GM21381 (cell line): Measurements from ENCODE around the gene SEC61B.
"Not testable (repeated sequence)": the region's sequence is repeated elsewhere in the genome, so short reads cannot be mapped to it uniquely, and the experiment has no call there.

Experiments used
- ATAC-seq: cut with Tn5 transposase; IDR thresholded peaks from one replicate; pipeline ENCODE4 v1.9.1; 2021; ENCODE audit warnings: mild to moderate bottlenecking, moderate library complexity; ENCODE audit not compliant: unreplicated experiment

Gene SEC61B

GRCh38 chr9:99190597-99191283, 31.3 kb upstream of the SEC61B start:
- no peak for ATAC-seq

DNA sequence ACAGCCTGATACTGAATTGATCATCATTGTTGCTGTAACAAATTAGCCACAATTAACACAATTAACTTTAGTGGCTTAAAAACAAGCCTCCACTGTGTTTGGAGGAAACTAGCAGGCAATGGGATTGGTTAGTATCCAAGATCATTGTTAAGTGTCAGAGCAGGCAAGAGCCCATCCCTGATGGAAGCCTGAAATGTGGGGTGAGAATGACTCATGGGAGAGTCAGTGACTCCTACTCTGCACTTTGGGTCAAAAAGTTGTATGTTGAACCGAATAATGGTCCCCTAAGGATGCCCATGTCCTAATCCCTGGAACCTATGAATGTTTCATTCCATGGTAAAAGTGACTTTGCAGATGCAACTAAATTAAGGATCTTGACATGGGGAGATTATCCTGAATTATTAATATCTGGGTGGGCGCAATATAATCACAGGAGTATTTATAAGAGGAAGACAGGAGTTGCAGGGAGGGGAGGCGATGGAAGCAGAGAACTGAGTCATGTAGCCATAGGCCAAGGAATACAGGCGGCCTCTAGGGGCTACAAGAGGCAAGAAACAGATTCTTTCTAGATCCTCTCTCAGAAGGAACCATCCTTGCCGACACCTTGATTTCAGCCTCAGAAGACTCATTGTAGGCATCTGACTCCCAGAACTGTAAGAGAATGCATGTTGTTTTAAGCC, 29.2 kb upstream of the SEC61B start:
- ATAC-seq = no peak

DNA sequence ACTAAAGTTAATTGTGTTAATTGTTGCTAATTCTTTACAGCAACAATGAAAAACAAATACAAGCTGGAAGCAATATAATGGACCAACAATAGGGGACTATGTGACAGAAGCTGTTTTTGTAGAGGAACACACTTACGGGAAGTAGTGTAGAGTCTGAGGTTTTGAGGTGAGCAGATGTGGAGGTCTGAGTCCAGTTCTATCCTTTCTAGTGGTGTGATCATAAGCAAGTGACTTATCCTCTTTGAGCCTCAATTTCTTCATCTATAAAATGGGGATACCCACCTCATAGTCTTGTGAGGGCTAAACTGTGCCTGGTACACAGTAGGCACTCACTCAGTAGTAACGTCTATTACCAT, 28.6 kb upstream of the SEC61B start:
- no peak for ATAC-seq

DNA sequence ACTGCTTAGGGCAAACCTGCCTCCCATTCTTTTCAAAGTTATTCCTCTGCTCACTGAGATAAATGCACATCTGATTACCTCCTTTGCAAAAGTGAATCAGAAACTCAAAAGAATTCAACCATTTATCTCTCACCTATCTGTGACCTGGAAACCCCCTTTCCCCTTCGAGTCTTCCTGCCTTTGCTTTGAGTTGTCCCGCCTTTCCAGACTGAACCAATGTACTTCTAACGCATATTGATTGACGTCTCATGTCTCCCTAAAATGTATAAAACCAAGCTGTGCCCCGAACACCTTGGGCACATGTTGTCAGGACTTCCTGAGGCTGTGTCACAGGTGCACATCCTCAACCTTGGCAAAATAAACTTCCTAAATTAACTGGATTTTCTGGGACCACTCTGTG, 25.6 kb upstream of the SEC61B start:
- not testable (repeated sequence) for ATAC-seq

GRCh38 chr9:99197124-99197630, 24.9 kb upstream of the SEC61B start:
- ATAC-seq = no peak

GRCh38 chr9:99197987-99198386, 24.1 kb upstream of the SEC61B start:
- no peak for ATAC-seq

DNA sequence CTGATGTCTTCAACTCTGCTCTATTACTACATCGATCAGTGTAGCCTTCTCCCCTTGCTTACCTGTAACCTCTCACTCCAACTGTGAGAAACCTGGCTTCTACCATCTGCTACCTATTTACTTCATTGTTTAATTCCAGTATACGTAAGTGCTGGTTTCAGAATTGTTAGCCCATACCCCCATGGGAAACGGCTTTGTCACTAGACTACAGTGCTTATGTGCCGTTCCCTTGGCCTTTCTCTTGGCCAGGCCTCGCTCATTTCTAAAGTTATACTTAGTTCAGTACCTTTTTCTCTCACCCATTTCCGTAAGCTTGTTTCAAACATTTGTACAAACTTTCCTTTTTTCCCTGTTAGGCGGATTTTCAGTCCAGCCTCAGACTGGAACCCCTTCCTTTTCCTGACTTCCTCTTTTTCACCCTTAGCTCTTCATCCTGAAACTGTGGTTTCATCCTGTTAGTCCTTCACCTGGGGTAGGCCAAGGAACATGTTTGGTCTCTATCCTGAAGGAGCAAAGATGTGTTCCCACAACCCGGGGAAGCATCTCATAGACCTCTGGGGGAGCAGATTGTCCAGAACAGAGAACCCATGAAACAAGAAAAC, 22.0 kb upstream of the SEC61B start:
- no peak for ATAC-seq

DNA sequence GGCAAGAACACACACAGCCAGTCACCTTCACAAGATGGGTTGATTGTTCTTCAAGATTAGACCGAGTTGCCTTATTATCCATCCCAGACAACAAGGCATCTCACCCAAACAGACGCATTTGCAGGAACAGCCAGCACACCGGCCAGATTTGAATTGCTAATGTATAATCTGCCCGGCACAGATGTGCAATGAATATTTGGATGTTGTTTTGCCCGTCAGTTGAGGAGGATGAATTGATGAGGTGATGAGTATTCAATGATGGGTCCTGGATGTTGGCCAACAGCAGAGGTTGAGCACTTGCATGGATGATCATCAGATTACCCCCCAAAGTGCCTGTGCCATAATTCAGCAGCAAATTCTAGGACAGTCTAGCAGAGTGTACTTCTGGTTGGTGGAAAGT, 20.5 kb upstream of the SEC61B start:
- ATAC-seq = no peak

DNA sequence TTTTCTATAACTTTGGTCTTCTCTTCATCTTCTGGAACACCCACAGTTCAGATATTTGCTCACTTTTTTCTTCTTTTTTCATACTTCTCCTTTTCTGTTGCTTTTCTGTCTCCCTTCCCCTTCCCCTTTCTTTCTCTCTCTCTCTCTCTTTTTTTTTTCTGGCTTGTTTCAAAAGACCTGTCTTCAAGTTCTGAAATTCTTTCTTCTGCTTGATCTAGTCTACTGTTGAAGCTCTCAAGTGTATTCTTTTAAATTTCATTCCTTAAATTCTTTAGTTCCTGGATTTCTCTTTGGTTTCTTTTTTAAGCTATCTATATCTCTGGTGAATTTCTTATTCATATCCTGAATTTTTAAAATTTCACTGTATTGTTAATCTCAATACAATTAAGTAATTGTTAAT, 11.5 kb upstream of the SEC61B start:
- ATAC-seq = no peak

DNA sequence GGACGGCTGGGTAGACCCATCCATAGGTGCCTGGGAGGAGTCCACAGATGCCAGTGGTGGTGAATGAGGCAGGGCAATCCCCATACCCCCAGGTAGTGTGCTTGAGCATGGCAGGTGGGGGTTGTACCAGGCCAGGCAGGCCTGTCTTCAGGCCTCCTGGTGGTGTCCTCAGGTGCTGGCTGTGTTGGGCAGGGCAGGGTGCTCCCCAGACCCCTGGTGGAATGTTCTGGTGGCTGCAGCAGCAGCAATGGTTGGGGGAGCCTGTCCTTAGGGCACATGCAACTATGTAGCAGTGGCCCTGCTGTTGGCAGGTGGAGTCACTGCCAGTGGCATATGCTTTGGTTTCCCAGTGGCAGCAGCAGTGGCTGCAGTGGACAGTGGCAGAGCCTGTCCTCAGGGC, 10.3 kb upstream of the SEC61B start:
- ATAC-seq = no peak

DNA sequence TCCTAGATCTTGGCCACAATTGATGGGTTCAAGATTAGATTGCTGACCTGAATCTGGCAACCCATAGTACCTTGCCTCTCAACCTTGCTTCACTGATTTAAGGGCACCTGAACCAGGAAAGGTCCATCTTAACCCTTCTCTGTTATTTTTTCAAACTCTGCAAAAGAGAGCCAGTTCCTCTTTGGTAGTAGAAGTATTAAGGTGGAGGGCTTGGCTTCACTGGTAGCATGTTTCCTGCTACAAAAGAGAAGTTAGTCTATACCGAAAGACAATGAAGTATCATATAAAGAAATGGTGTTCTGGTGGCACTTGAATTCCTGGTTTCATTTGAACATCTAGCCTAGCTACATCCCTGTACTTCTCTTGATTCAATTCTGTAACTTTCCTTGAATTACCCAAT, 8.9 kb upstream of the SEC61B start:
- ATAC-seq = no peak

DNA sequence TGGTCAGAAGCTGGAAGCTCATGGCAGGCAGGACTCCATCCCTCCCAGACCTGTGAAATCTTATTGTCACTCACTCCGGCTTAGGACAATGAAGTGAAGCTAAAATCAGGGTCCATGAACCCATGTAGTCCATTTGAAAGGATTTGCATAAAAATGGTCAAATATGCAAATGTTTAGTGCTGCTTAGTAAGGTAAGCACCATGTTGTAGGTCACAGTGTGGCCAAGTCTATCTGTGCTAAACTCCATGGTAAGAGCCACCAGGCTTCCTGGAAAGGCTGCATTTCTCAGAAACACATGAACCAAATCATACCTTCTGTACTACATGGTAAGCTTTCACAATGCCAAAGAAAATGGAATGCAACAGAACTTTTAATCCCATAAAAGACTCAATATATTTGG, 6.0 kb upstream of the SEC61B start:
- ATAC-seq = no peak

DNA sequence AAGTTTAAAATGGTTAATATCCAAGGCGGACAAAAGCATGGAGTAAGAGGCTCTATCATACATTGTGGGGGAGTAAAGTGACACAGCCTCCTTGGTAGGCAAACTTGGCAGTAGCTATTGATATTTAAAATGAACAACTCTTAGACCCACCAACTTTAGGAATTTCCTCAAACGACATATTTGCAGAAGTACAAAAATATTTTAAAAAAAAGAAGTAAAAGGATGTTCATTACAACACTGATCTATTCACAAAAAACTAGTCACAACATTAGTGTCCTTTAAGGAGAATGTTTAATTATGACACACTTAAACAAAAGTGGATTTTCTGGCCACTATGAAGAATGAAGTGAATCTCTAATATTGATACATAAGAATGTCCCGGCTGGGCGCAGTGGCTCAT, 2.1 kb upstream of the SEC61B start:
- ATAC-seq = no peak

DNA sequence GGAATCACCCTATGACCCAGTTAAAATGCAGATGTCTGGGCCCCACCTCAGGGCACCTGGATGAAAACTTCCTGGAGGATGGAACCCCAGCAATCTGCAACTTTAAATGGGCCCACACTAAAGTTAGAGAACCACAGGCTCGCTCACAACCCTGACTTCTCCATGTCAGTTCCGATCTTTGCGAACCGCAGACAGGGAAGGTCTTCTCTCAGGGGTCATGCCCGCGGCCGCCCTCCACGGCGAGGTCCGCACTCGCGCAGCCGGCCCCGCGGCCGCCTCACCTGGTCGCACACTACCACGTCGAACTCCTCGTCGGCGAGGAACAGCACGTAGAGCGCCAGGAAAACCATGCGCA, 839 bp upstream of the SEC61B start:
- ATAC-seq = no peak

DNA sequence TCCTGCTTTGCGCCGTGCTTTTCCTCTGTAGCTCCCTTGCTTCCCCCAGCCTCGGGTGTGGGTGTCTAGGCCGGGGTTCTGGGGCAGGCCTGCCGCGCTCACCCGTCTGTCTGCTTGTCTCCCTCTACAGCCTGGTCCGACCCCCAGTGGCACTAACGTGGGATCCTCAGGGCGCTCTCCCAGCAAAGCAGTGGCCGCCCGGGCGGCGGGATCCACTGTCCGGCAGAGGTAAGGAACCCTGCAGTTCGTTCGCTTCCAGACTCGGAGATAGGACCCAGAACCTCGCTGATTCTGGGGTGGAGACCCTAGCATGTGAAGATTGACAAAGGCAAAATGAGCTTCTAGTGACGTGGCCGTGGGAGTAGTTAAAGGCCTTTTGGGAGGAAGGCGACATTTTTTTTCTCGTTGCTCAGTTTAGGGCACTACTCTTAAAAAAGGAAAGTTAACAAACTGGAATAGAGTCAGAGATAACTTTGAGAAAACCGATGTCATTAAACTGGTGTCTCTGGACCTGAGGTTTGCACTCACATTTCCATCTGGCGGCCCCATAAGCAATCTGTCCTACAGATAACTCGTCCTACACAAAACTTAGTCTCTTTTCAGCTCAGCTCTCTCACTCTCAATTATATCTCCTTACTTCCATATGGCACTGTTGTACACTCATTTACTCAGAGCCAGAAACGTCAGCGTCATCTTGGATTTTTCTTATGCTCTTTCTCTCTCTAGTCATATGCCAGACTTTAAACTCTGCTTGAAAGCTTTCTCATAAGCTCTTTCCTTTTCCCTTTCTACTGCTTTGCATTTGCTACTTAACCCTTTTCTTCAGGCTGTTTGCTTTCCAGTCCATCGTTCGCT, 561 bp downstream of the SEC61B start:
- ATAC-seq = peak; percentile 25

- ATAC-seq = no peak
These were observed 2.4 kb downstream of the SEC61B start for GRCh38 chr9:99224445-99224844.

DNA sequence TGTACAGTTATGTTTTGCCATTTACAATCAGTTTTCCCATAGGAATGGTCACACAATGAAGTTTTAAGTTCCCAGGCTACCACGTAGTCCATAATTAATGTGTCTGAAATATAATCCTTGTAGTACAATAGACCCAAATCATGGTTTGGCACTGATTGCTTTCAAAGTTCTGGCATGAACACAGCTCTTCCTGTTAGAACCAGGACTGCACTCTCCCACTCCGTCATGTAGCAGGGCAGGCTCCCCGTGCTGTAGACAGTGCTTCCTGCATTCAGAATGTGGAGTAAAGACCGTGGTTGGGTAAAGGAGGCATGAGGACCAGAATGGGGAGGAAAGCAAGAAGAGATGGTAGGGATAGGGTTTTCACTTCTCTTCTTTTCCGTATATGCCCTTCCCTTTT, 4.0 kb downstream of the SEC61B start:
- no peak for ATAC-seq

DNA sequence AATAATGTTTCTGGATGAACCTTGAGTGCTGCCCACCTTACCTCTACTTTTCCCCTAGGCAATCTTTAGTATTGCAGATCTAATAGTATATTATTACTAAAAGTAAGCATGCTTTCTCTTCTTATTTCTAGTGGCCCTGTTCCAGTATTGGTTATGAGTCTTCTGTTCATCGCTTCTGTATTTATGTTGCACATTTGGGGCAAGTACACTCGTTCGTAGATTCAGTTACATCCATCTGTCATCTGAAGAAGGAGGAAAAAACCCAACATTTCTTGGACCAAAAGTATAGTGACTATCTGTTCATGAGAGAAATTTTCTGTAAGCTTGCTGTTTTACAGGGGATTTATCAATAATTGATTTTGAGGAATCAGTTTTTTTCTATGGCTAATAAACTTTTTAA, 8.1 kb downstream of the SEC61B start:
- no peak for ATAC-seq

- no peak for ATAC-seq
These were observed 9.6 kb downstream of the SEC61B start for GRCh38 chr9:99231711-99232110.

DNA sequence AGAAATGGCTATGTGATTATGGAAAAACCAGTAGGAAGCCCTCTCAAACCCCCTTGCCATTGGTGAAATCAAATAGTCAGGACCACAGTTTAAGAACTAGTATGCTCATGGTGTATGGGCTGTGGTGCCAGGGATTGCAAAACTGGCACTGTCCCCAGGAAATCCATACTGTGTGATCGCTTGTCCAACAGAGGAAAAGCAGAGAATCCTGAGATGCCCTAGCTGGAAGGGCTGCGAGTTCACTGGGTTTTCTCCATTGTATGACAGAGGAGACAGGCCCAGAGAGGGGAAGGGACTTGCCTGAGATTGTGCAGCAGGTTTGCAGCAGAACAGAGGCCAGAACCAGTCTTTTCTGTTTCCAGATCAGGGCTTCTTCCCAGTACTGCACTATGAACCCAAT, 12.5 kb downstream of the SEC61B start:
- ATAC-seq = no peak

- ATAC-seq = no peak
These were observed 13.0 kb downstream of the SEC61B start for GRCh38 chr9:99235069-99235468.
